ENCODE results near the gene HSF2. TPM values are rescaled to one million over a fixed set of nuclear protein-coding genes. Genes with fewer than 3 reads are reported as not detected.

Gene HSF2
- total and polyA plus RNA-seq, 2 donors (not counting 1 experiment from before 2014, with no cell fraction given), result 10.6 to 10.8 TPM

DNA sequence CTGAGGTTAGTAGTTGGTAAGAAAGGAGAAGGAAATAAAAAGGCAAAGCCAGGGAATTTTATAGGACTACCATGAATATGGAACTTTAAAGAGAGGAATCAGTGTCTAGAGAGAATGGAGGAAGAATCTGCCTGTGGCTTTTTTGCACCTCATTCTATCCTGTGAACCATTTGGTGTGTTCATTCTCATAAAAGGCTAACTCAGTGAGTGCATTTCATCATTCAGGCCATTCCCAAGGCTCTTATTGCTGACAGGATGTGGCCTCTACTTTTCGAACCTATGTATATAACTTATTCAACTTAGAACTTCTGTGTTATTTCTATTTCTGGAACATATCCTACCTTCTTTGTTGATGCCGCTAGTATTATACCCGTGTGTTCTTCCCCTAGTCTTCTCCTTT is 27.1 kb downstream of the HSF2 start:
- CTCF ChIA-PET, result no interaction called here
- H3K27me3 ChIP-seq (replicated peaks in 1 of 4; ENCODE audit: control extremely low read depth in 1 of 4, control insufficient read depth in 3 of 4, insufficient read depth in 4 of 4, low read length in 3 of 4), result no peaks in the 10 kb centered on the region
- no peak overlapping the region for H3K27ac Mint-ChIP-seq
- H3K4me2 ChIP-seq (replicated peaks; ENCODE audit: low read depth, low read length, poor library complexity, severe bottlenecking), result no peak overlapping the region
- H3K4me1 Mint-ChIP-seq, result no peaks in the 10 kb centered on the region
- H3K27ac ChIP-seq (ENCODE audit: low read length in 2 of 2), result no peak overlapping the region
- ATAC-seq (ENCODE audit: low read depth) (no peak), DNase-seq (no peak)
- H3K4me3 ChIP-seq (ENCODE audit: control extremely low read depth in 1 of 5, extremely low read depth in 1 of 5, insufficient read depth in 1 of 5, low read depth in 2 of 5, low read length in 4 of 5), result no peak overlapping the region
- H3K36me3 ChIP-seq (replicated peaks in 1 of 2; ENCODE audit: control extremely low read depth in 1 of 2, control insufficient read depth in 1 of 2, extremely low read depth in 1 of 2, insufficient read depth in 2 of 2, low read length in 1 of 2), result peaks cover 6 to 18% of the 10 kb centered on the region in 2 experiments
- no peaks in the 10 kb centered on the region for H3K9me3 Mint-ChIP-seq (ENCODE audit: insufficient read depth)
- TF ChIP-seq CTCF (IDR thresholded peaks at IDR 0.05), result no peak
- no peak for TF ChIP-seq EZH2 (IDR thresholded peaks at IDR 0.05; ENCODE audit: borderline replicate concordance, insufficient read depth, low read depth, low read length, poor library complexity, severe bottlenecking)
- WGBS (ENCODE audit: insufficient coverage), result 100% methylated on average over 1 of the region's 3 CpGs
- no peaks in the 10 kb centered on the region for H3K79me2 ChIP-seq (ENCODE audit: control insufficient read depth, insufficient read depth, low read length)
- intact Hi-C loops (cut with micrococcal nuclease), result no loop called here
- no peak overlapping the region for H2AFZ ChIP-seq (ENCODE audit: insufficient read depth, low read depth, low read length, poor library complexity, severe bottlenecking)
- no peak overlapping the region for H3K9ac ChIP-seq (ENCODE audit: low read length)
- H3K4me1 ChIP-seq (ENCODE audit: control insufficient read depth in 2 of 2, insufficient read depth in 2 of 2, low read length in 2 of 2), result no peaks in the 10 kb centered on the region
- no peaks in the 10 kb centered on the region for H3K27me3 Mint-ChIP-seq
- H3K9me3 ChIP-seq (ENCODE audit: control extremely low read depth in 1 of 3, control insufficient read depth in 2 of 3, insufficient read depth in 1 of 3, low read length in 2 of 3), result no peaks in the 10 kb centered on the region
- POLR2A ChIA-PET, result no interaction called here
- no peak overlapping the region for H3K4me3 Mint-ChIP-seq
- no peaks in the 10 kb centered on the region for H4K20me1 ChIP-seq (ENCODE audit: control insufficient read depth, insufficient read depth, low read length, poor library complexity, severe bottlenecking)

GRCh38 chr6:122428781-122429180 is 29.3 kb downstream of the HSF2 start:
- no peak for DNase-seq
- H3K36me3 ChIP-seq (replicated peaks in 1 of 2; ENCODE audit: control extremely low read depth in 1 of 2, control insufficient read depth in 1 of 2, extremely low read depth in 1 of 2, insufficient read depth in 2 of 2, low read length in 1 of 2), result peaks cover 8 to 21% of the 10 kb centered on the region in 2 experiments
- H3K9me3 ChIP-seq (ENCODE audit: control extremely low read depth in 1 of 3, control insufficient read depth in 2 of 3, insufficient read depth in 1 of 3, low read length in 2 of 3), result no peaks in the 10 kb centered on the region
- TF ChIP-seq EZH2 (IDR thresholded peaks at IDR 0.05; ENCODE audit: borderline replicate concordance, insufficient read depth, low read depth, low read length, poor library complexity, severe bottlenecking), result no peak
- no peak for TF ChIP-seq CTCF (IDR thresholded peaks at IDR 0.05)
- H3K9ac ChIP-seq (ENCODE audit: low read length), result no peak overlapping the region
- no peaks in the 10 kb centered on the region for H3K9me3 Mint-ChIP-seq (ENCODE audit: insufficient read depth)
- no peak overlapping the region for H3K27ac Mint-ChIP-seq
- H3K27me3 ChIP-seq (replicated peaks in 1 of 4; ENCODE audit: control extremely low read depth in 1 of 4, control insufficient read depth in 3 of 4, insufficient read depth in 4 of 4, low read length in 3 of 4), result no peaks in the 10 kb centered on the region
- no peaks in the 10 kb centered on the region for H3K4me1 ChIP-seq (ENCODE audit: control insufficient read depth in 2 of 2, insufficient read depth in 2 of 2, low read length in 2 of 2)
- H4K20me1 ChIP-seq (ENCODE audit: control insufficient read depth, insufficient read depth, low read length, poor library complexity, severe bottlenecking), result no peaks in the 10 kb centered on the region
- ChIA-PET CTCF (interaction anchor here (1.5 kb wide), 1 partner anchor 21 kb away, joined by 3 read pairs; no protein-coding TSS in a partner anchor), POLR2A (interaction anchor here (0.5 kb wide), 1 partner anchor 1358 kb away, joined by 4 read pairs; no protein-coding TSS in a partner anchor)
- intact Hi-C loops (cut with micrococcal nuclease), result no loop called here
- no peak overlapping the region for H3K27ac ChIP-seq (ENCODE audit: low read length in 2 of 2)
- H3K27me3 Mint-ChIP-seq, result no peaks in the 10 kb centered on the region
- H3K4me3 ChIP-seq (ENCODE audit: control extremely low read depth in 1 of 5, extremely low read depth in 1 of 5, insufficient read depth in 1 of 5, low read depth in 2 of 5, low read length in 4 of 5), result no peak overlapping the region
- H3K4me2 ChIP-seq (replicated peaks; ENCODE audit: low read depth, low read length, poor library complexity, severe bottlenecking), result no peak overlapping the region
- no peak for ATAC-seq (ENCODE audit: low read depth)
- H3K4me1 Mint-ChIP-seq, result no peaks in the 10 kb centered on the region
- no peaks in the 10 kb centered on the region for H3K79me2 ChIP-seq (ENCODE audit: control insufficient read depth, insufficient read depth, low read length)
- H2AFZ ChIP-seq (ENCODE audit: insufficient read depth, low read depth, low read length, poor library complexity, severe bottlenecking), result no peak overlapping the region
- WGBS (ENCODE audit: insufficient coverage), result no CpG with 5 or more reads among the region's 1 CpG
- H3K4me3 Mint-ChIP-seq, result no peak overlapping the region

All from B cell (primary cell).